Measurements from ENCODE around the gene ATRN.

The ATRN gene

GRCh38 chr20:3658716-3659491 is 188.1 kb downstream of the ATRN start:
- H3K36me3 Mint-ChIP-seq (ENCODE audit: low read depth) = peaks cover under 1% of the 10 kb centered on the region
- H3K27ac Mint-ChIP-seq = no peak overlapping the region
- no peaks in the 10 kb centered on the region for H3K9me3 Mint-ChIP-seq
- H3K4me1 Mint-ChIP-seq = peaks cover 17% of the 10 kb centered on the region
- no peak for TF ChIP-seq CTCF (IDR thresholded peaks at IDR 0.05; ENCODE audit: unreplicated experiment in 3 of 3)
- peak overlapping the region in 1 of 3 experiments; percentile 33 for H3K4me3 Mint-ChIP-seq
- H3K27me3 Mint-ChIP-seq (ENCODE audit: low read depth) = peaks cover 62% of the 10 kb centered on the region

DNA sequence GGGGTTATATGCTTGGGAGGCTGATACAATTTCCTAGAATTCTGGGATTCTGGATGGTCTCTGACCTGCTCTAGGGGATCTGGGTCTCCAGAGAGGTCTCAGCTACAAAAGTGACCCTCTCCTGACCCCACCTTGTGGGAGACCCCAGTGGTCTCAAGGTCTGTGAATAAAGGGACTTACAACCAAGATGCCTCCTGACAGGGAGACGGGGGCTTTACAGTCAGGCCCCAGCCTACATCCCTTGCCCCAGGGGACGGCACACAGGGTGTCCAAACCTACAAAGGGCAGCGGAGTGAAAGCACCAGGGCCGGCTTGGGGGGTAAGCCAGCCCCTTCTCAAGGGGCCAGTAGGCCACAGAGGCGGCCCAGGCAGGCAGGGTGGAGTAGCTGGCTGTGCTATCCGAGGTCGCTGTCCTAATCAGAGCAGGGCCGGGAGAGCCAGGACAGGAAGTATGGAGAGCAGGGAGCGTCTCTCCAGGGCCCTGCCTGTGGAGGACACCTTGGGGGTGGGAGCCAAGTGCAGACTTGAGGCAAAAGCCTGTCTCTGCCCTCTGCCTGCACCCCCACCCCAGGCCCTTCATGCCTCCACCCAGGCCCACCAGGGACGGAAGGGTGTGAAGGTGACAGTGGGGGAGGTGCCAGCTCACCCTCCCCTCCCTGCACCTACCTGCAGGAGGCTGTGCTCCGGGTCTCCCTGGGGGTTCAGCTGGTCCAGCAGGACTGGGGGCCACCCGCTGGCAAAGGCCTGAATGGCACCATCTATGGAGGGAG is 188.9 kb downstream of the ATRN start:
- TF ChIP-seq CTCF (IDR thresholded peaks at IDR 0.05; ENCODE audit: unreplicated experiment in 3 of 3) = no peak
- Mint-ChIP-seq H3K36me3 (ENCODE audit: low read depth) (no peaks in the 10 kb centered on the region), H3K4me3 (peak overlapping the region in 2 of 3 experiments; percentile 8 to 34), H3K27me3 (ENCODE audit: low read depth) (peaks cover 65% of the 10 kb centered on the region), H3K9me3 (no peaks in the 10 kb centered on the region), H3K4me1 (peaks cover 14% of the 10 kb centered on the region), H3K27ac (no peak overlapping the region)

DNA sequence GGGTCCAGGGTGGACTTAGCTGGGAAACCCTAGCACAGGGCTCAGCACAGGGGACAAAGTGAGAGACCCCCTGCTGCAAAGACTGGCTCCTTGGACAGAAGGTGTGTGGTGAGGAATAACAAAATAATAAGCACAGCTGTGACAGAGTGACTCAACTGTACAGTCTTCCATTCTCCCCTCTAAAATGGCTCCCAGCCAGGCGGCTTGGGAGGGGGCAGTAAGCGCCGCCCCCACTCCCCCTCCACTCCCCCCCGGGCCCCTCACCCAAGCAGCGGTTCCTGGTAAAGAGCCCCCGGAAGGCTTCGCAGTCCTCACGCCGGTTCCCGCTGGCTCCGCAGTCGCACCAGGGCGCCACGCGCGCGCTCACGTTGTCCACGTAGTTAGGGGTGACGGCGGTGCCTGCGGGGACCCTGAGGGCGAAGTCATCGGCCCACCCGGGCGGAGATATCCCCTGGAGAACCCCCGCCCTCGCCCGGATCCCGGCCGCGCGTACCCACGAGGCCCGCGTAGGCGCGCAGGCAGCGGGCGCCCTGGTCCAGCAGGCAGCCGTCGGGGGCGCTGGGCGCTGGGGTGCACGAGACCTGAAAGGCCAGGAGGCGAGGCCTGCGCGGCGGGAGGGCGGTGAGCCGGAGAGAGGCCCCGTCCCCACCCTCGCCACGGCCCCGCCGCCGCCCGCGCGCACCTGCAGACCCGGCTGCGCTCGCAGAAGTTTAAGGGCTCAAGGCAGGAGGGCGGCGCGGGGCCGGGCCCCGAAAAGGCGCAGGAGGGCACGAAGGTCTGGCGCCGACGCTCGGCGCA is 189.6 kb downstream of the ATRN start:
- no peak overlapping the region for H3K4me3 Mint-ChIP-seq
- peaks cover 65% of the 10 kb centered on the region for H3K27me3 Mint-ChIP-seq (ENCODE audit: low read depth)
- H3K36me3 Mint-ChIP-seq (ENCODE audit: low read depth) = no peaks in the 10 kb centered on the region
- no peak overlapping the region for H3K27ac Mint-ChIP-seq
- no peaks in the 10 kb centered on the region for H3K9me3 Mint-ChIP-seq
- peaks cover 18% of the 10 kb centered on the region for H3K4me1 Mint-ChIP-seq
- no peak for TF ChIP-seq CTCF (IDR thresholded peaks at IDR 0.05; ENCODE audit: unreplicated experiment in 3 of 3)

DNA sequence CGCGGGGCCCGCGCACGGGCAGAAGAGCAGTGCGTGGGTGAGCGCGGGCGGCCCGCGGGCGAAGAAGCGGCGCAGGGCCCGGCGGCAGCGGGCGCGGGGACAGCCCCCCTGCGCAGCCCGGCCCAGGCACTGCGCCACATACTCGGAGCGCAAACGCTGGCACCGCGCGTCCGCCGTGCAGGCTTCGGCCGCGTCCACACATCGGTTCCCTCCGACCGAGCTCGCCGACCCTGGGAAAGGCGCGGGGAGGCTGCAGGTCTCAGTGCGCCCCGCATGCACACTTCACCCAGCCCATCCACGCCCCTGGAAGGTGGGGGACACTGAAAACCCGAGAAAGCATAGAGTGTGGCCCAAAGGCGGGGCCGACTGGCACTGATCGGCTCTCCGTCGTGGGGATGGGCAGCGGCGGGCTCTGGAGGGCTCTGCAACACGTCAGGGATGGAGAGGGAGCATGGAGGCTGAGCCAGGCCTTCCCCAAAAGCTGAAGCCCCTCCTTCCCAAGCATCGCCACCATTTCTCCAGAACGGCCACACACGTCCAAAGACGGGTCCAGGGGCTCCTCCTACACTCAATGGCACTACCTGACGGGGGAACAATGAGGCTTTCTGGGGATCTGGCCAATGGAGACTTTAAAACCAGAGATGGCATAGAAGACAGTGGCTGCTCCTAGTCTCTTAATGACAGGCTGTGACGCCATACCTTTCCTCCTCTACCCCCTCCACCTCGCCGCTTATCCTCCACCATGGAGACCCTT is 190.4 kb downstream of the ATRN start:
- H3K4me1 Mint-ChIP-seq = peaks cover 24% of the 10 kb centered on the region
- H3K27me3 Mint-ChIP-seq (ENCODE audit: low read depth) = peaks cover 65% of the 10 kb centered on the region
- no peaks in the 10 kb centered on the region for H3K36me3 Mint-ChIP-seq (ENCODE audit: low read depth)
- no peak overlapping the region for H3K4me3 Mint-ChIP-seq
- no peak for TF ChIP-seq CTCF (IDR thresholded peaks at IDR 0.05; ENCODE audit: unreplicated experiment in 3 of 3)
- H3K27ac Mint-ChIP-seq = no peak overlapping the region
- H3K9me3 Mint-ChIP-seq = no peaks in the 10 kb centered on the region

DNA sequence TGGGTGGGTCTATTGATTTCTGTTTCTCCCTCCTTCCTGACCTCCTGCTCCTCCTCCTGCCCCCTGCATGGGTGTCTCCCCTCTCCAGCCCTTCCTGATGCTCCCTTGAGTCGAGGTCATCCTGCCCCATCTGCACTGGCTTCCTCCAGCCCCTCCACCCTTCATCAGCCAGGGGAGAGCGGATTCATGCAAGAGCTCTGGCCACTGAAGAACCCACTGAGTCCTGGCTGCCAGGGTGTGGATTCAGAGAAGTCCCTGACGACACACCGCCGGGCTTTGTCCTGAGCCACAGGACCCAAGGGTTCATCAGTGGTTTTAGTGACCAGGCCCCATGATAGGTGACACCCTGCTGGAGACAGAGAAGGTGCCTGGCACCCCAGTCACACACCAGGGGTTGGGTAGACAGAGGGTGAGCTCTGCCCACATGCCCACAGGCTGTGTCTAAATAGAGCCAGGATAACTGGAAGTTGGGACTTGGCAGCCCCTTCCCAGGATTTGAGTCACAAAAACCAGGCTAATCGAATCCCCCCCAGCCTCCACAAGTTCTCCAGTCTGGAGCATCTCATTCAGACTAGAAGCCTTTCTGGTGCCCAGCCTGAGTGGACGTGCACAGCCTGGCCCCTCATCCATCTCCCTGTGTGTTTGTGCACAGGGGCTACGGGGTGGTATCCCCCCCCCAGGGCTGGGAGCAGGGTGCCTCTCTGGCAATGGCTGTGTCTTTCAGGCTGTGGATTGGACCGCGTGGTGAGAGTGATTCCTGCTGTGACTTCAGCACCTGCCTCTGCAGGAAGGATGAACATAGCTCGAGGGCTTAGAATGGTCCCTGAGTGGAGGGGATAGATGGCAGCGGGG is 191.2 kb downstream of the ATRN start:
- no peaks in the 10 kb centered on the region for H3K36me3 Mint-ChIP-seq (ENCODE audit: low read depth)
- TF ChIP-seq CTCF (IDR thresholded peaks at IDR 0.05; ENCODE audit: unreplicated experiment in 3 of 3) = no peak
- H3K27ac Mint-ChIP-seq = no peak overlapping the region
- H3K4me3 Mint-ChIP-seq = peak overlapping the region in 1 of 3 experiments; percentile 26
- H3K9me3 Mint-ChIP-seq = no peaks in the 10 kb centered on the region
- peaks cover 28% of the 10 kb centered on the region for H3K4me1 Mint-ChIP-seq
- peaks cover 62% of the 10 kb centered on the region for H3K27me3 Mint-ChIP-seq (ENCODE audit: low read depth)

Data from nephron (organoid).